ENCODE measurements around the gene MSANTD1. TPM values are rescaled to one million over a fixed set of nuclear protein-coding genes. Genes with fewer than 3 reads are reported as not detected.
A peak's percentile ranks its signal among the peaks of the same experiment; 100 is the strongest.

Gene MSANTD1
- total RNA-seq, 4 donors from 2014 or later, result 2.0 to 4.9 (median 2.4) TPM

DNA sequence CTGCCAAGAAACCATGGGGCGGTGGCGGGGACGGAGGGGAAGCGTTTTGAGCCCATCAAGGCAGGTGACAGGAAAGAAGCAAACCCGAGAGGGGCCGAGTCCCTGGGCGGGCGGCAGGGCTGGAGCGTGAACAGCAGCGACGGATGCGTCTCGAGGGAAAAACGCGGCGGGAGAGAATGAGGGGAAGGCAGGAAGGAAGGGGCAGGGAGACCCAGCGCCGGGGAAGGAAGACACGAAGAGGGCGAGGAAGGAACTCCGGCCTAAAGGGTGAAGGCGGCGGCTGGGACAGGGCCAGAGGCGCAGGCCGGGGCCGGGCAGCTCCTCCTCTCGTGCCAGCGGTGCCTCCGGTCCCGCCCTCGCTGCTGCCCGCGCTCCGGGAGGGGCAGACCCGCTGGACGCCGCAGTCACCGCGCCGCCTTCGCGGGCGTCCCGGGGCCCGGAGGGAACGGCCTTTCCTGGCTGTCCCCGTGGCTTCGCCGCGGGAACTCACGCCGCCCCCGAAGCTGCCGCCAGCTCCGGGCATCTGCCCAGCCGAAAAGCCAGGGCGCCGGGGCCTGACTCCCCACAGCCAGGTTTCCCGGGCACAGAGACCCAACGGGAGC is 43.1 kb downstream of the MSANTD1 start:
- intact Hi-C loops (cut with DNase I), result loop anchor here (5.0 kb wide), 1 partner anchor 220 kb away; the partner anchor contains the start of genes HTT and HTT-AS
- TF ChIP-seq, protein P1, sequence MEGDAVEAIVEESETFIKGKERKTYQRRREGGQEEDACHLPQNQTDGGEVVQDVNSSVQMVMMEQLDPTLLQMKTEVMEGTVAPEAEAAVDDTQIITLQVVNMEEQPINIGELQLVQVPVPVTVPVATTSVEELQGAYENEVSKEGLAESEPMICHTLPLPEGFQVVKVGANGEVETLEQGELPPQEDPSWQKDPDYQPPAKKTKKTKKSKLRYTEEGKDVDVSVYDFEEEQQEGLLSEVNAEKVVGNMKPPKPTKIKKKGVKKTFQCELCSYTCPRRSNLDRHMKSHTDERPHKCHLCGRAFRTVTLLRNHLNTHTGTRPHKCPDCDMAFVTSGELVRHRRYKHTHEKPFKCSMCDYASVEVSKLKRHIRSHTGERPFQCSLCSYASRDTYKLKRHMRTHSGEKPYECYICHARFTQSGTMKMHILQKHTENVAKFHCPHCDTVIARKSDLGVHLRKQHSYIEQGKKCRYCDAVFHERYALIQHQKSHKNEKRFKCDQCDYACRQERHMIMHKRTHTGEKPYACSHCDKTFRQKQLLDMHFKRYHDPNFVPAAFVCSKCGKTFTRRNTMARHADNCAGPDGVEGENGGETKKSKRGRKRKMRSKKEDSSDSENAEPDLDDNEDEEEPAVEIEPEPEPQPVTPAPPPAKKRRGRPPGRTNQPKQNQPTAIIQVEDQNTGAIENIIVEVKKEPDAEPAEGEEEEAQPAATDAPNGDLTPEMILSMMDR (IDR thresholded peaks at IDR 0.05), result no peak
- Histone ChIP-seq H3K36me3 (no peaks in the 10 kb centered on the region), H3K4me1 (peaks cover 9 to 18% of the 10 kb centered on the region in 2 donors), H3K27ac (peak overlapping the region; percentile 90 to 96 (median 92)), H3K4me3 (replicated peaks in 1 of 3) (peak overlapping the region; percentile 85 to 90 (median 90)), H3K9me3 (no peaks in the 10 kb centered on the region), H3K27me3 (no peaks in the 10 kb centered on the region)
- 0% methylated on average over 31 to 46 of the region's 60 CpGs for WGBS, 2 donors
- DNase-seq, result peak; percentile 80 to 81

DNA sequence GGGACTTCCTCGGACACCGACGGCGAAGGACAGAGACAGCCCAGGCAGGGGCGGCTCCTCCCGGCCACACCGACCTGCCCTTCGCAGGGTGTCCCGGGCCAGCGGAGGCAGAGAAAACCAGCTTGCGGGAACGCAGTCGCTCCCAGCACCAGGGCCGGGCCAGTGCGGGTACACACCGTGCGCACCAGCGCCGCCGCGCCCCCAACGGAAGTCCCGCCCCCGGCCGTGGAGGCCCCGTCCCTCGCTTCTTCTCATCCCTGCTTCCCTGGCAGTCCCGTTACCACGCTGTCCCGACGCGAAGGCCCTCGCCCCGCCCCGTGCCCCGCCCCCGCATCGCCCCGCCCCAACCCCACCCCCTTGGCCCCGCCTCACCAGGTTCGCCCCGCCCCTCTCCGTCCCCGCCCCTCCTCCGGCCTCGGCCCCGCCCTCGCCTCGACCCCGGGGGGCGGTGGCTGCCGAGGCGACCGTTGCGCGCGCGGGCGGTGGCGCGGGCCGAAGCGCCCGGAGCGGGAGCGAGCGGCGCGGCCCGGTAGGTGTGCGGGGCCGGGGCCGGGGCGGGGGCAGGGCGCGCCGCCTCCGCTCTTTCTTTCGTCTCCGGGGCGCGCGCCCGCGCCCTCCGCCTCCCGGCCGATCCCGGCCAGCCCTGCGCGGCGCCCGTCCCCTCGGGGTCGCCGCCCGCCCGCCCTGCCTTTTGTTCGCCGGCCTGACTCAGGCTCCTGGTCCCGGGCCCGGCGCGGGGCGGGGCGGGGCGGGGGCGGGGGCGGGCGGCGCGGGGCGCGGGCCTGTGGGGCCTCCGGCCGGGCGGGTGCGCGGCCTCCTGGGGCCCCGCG is 43.8 kb downstream of the MSANTD1 start, which contains the start of gene RGS12:
TSS of gene RGS12 (plus strand) at position 451 of the 830 bp plus-strand sequence. CDS start 23,150 bp downstream, outside the sequence.
- intact Hi-C loops (cut with DNase I), result loop anchor here (5.0 kb wide), 1 partner anchor 220 kb away; the partner anchor contains the start of genes HTT and HTT-AS
- Histone ChIP-seq H3K27ac (peak within 1 kb of the TSS; percentile 90 to 96 (median 92)), H3K27me3 (no peaks in the 10 kb centered on the region), H3K4me1 (peaks cover 9 to 18% of the 10 kb centered on the region in 2 donors), H3K9me3 (no peaks in the 10 kb centered on the region), H3K4me3 (replicated peaks in 1 of 3) (peak within 1 kb of the TSS; percentile 85 to 90 (median 90)), H3K36me3 (no peaks in the 10 kb centered on the region)
- TF ChIP-seq, protein P1 (IDR thresholded peaks at IDR 0.05), result no peak
- peak in 1 of 2 donors; percentile 84 for TF ChIP-seq POLR2A (IDR thresholded peaks at IDR 0.05)
- 0% methylated on average over 10 of the region's 121 CpGs; no CpG with 5 or more reads in 1 of the 2 donors for WGBS, 2 donors
- peak; percentile 96 to 97 for DNase-seq

DNA sequence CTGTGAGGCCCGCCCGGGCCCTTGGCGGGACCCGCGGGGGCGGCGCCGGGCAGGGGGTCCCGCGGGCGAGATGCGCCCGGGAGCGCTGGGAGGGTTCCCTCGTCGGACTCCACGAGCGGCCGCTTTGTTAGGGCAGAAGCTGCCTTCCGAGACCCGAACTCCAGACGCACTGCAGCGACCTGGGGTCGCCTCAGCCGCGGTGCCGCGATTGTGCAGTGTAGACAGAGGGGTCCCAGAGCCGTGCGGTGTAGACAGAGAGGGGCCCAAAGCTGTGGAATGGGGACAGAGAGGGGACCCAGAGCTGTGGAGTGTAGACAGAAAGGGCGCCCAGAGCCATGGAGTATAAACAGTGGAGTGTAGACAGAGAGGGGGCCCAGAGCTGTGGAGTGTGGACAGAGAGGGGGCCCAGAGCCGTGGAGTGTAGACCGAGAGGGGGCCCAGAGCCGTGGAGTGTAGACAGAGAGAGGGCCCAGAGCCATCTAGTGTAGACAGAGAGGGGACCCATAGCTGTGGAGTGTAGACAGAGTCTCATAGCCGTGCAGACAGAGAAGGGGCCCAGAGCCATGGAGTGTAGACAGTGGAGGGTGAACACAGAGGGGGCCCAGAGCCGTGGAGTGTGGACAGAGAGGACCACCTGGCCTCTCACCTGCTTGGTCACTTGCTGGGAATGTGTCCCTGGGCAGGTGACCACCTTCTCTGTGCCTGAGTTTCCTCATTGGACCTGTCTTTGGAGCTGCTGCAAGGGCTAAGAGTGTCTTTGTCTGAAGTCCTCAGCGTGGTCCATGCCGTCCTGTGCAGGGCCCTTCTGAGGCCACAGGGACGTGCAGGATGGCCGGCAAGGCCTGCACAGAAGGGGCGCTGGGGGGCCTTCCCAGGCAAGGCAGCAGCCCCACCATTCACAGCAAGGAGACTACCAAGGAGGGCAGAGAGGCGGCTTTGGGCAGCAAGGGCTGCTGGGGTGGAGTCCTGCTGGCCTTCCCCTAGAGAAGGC is 44.7 kb downstream of the MSANTD1 start:
- H3K36me3 ChIP-seq, result no peaks in the 10 kb centered on the region
- H3K4me3 ChIP-seq (replicated peaks in 1 of 3), result peak overlapping the region in 1 of 3 donors; percentile 45
- H3K27me3 ChIP-seq, result no peaks in the 10 kb centered on the region
- peak in 1 of 2 donors; percentile 24 for DNase-seq
- peaks cover 9 to 18% of the 10 kb centered on the region in 2 donors for H3K4me1 ChIP-seq
- intact Hi-C loops (cut with DNase I), result loop anchor here (5.0 kb wide), 1 partner anchor 221 kb away; the partner anchor contains the start of genes HTT and HTT-AS
- H3K27ac ChIP-seq, result peak overlapping the region; percentile 56 to 68 (median 59)
- TF ChIP-seq POLR2A (IDR thresholded peaks at IDR 0.05), result no peak
- TF ChIP-seq, protein P1 (IDR thresholded peaks at IDR 0.05), result no peak
- WGBS, 2 donors, result 20 to 29% methylated on average over 25 to 36 of the region's 42 CpGs
- no peaks in the 10 kb centered on the region for H3K9me3 ChIP-seq

DNA sequence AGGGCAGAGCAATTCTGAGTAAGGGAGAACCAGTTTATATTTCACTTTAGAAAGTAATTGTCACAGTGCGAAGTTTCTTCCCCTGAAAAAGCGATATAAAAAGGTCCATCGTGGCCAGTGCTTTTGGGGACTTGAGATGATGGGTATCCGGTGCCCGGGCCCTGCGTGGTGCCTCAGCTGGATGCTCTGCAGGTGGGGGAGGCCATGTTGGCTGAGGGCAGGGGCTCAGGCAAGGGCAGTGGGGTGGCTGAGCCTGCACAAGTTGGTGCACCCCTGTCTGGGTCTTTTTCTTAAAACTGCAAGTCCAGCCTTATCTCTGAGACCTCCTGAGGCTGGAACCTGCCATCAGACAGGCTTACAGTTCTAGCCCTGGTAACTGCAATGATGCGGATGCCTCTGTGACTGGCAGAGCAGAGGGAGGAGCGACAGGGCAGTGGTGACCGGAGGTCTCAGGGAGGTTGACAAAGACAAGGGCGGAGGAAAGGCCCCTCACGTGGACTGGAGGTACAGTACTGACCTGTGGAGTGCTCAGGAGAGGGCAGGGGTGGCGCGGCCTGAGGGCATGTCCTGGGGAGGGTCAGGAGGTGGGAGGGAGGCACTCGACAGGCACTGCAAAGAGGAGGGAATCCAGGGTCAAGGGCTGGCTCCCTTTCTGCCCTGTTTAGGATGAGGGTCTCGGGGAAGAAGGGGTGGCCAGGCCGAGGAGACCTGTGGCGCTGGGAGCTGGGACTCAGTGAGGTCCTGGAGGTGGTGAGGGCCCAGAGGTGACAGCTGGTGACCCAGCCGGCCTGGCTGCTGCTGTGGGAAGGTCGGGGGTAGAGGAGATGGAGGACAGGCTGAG is 45.7 kb downstream of the MSANTD1 start:
- Histone ChIP-seq H3K27ac (peak overlapping the region in 1 of 3 donors; percentile 56), H3K4me3 (replicated peaks in 1 of 3) (no peak overlapping the region), H3K4me1 (peaks cover 9 to 26% of the 10 kb centered on the region in 2 donors), H3K9me3 (no peaks in the 10 kb centered on the region), H3K27me3 (no peaks in the 10 kb centered on the region), H3K36me3 (no peaks in the 10 kb centered on the region)
- no peak for TF ChIP-seq POLR2A (IDR thresholded peaks at IDR 0.05)
- TF ChIP-seq, protein P1 (IDR thresholded peaks at IDR 0.05), result no peak
- 89% methylated on average over 19 of the region's 19 CpGs for WGBS, 2 donors
- intact Hi-C loops (cut with DNase I), result loop anchor here (5.0 kb wide), 1 partner anchor 222 kb away; the partner anchor contains the start of genes HTT and HTT-AS
- DNase-seq, result peak in 1 of 2 donors; percentile 1

Measured in thyroid gland (tissue), 4 donors.